Urothelium cell line (cell line): ENCODE measurements around the gene SDF2.
"Not testable (repeated sequence)": the region's sequence is repeated elsewhere in the genome, so short reads cannot be mapped to it uniquely, and the experiment has no call there.

Source experiments
- DNase-seq: peaks from one replicate; pipeline ENCODE4 v3.0.0; 2011; ENCODE audit warnings: low spot score, mixed read lengths
- FAIRE-seq: peaks from 2 replicates; lab custom pipeline; 2011; peaks lifted over from hg19 to GRCh38; lab: Jason Lieb, UNC

SDF2 gene

DNA sequence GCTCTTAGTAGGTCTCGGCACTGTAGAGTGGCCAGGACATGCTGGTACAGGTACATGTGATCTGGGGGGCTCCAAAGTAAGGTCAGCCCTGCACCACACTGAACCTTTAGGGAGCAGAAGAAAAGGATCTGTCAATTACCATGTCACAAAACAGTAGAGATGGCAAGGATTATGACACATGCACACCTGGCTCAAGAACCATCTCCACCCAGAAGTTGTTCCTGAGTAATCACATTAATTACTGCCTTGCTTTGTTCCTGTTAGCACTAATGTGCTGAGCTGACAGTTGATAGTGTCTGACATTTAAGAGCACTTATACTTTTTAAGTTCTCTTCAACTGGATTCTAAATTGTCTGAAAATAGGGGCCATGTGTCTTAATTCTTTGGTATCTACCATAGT, 26.2 kb downstream of the SDF2 start:
- FAIRE-seq (no peak), DNase-seq (no peak)

DNA sequence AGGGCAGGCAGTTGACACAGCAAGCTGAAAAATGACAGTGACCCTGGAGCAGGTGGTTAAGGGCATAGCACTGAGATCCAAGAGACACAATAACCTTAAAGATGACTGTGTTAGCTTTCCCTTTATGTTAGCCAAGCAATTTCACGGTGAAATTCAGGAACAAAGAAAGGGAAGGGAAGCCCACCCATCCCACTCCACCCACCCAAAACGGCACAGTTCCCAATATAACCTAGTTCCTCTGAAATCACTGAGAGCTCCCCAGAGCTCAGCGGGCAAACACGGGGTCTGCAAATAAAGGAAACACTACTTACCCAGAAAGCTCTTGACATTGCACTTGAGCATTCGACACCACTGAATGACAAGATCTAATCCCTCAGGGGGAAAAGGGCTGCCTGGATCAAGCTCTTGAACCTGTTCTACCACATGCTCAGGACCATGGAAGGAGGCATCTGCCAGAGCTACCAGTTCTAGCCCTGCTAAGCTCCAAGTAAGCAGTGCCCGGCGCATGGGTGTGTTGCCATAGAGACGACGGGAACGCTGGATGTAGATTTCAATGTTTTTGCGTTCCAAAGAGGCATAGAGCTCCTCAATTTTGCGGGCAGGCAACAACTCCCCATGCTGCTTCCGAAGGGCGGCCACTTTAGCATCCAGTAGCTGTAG, 27.4 kb downstream of the SDF2 start:
- DNase-seq (no peak), FAIRE-seq (no peak)

DNA sequence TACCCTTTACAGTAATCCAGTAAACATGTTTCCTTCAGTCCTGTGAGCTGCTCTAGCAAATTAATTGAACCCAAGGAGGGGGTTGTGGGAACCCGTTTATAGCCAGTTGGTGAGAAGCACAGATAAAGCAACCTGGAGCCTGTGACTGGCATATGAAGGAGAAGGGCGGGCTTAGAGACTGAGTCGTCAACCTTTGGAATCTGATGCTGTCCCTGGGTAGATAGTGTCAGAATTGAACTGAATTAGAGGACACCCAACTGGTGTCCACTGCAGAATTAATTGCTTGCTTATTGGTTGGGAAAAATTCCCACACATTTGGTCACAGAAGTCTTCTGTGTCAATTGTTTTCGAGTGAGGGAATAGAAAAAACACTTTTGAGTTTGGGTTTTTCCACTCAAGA, 34.9 kb downstream of the SDF2 start:
- FAIRE-seq: no peak
- no peak for DNase-seq

- FAIRE-seq (no peak), DNase-seq (no peak)
These were observed 37.6 kb downstream of the SDF2 start for GRCh38 chr17:28624148-28624547.

- DNase-seq (no peak), FAIRE-seq (no peak)
These were observed 38.0 kb downstream of the SDF2 start for GRCh38 chr17:28623696-28624095.

DNA sequence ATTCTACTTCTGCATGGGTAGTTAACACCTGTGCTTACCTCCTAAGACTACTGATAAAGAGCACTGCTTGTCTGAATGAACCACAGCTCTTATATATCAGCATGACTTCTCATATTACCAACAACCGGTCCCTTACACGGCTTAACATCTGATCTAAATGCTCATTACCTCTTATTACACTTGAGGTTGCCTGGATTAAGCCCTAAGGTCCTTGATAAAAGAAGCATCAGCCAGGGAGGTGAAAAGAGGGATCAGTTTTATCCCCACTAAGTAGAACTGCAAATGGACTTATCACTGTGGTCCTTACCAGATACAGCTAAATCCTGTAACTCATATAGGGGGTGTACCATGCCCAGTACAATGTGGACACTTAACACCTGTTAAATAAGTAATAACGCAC, 39.5 kb downstream of the SDF2 start:
- DNase-seq (no peak), FAIRE-seq (no peak)

- no peak for FAIRE-seq
- DNase-seq: no peak
These were observed 41.7 kb downstream of the SDF2 start for GRCh38 chr17:28620010-28620409.

GRCh38 chr17:28618464-28618863, 43.2 kb downstream of the SDF2 start:
- DNase-seq: no peak
- no peak for FAIRE-seq

DNA sequence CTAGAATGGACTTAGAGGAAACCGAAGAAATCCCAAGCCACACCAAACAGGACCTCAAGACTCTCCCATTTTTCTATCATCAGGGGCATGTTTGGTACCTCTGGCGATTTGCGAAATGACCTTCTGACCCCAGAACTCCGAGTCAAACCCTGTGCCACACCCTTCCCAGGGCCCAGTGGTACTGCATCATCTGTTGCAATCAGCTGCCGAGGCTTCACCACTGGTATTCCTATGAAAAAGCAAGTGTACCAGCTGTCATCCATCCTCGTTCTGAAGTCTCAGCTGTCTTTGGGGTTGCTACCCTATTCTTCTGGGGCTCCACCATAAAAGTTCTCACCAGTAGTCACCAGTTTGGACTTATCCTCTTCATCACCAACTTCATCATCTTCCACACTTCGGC, 45.4 kb downstream of the SDF2 start:
- DNase-seq: no peak

DNA sequence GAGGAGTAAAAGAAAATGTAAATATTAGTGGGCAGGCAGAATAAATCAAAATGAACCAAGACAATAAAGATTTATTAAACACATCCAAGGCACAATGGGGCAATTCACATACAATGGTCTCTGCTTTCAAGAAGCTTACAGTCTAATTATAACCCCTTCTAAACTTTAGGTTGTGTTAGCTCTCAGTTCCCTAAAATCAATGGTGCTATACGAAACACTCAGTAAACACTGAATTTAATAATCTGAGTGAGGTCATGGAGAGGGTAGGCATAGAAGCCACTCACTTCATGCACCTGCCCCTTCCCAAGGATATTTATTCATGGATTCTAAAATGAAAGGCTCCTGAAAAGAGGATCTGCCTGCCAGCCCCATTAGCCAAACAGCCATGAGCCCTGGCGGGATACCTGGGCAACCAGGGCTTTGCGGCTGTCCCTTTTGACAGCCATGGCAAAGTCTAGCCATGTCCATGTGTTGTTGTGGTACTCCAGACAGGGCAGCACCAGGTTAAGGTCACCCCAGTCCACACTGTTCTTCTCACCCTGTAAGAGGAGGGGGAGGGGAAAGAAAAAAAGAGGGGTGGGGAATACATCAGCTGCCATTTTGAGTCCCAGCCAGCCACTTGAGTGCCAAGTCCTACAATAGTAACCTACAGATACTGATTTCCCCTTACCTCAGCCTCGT, 46.3 kb downstream of the SDF2 start:
- FAIRE-seq (no peak), DNase-seq (no peak)

More for the DNA sequence above, 45.4 kb downstream of the SDF2 start:
- no peak for FAIRE-seq

GRCh38 chr17:28613931-28614381, 47.8 kb downstream of the SDF2 start, which contains the start of gene RSKR:
RSKR (minus strand) TSS chr17:28614185; CDS start chr17:28614161, 24 bp downstream.
- no peak for DNase-seq
- no peak for FAIRE-seq

DNA sequence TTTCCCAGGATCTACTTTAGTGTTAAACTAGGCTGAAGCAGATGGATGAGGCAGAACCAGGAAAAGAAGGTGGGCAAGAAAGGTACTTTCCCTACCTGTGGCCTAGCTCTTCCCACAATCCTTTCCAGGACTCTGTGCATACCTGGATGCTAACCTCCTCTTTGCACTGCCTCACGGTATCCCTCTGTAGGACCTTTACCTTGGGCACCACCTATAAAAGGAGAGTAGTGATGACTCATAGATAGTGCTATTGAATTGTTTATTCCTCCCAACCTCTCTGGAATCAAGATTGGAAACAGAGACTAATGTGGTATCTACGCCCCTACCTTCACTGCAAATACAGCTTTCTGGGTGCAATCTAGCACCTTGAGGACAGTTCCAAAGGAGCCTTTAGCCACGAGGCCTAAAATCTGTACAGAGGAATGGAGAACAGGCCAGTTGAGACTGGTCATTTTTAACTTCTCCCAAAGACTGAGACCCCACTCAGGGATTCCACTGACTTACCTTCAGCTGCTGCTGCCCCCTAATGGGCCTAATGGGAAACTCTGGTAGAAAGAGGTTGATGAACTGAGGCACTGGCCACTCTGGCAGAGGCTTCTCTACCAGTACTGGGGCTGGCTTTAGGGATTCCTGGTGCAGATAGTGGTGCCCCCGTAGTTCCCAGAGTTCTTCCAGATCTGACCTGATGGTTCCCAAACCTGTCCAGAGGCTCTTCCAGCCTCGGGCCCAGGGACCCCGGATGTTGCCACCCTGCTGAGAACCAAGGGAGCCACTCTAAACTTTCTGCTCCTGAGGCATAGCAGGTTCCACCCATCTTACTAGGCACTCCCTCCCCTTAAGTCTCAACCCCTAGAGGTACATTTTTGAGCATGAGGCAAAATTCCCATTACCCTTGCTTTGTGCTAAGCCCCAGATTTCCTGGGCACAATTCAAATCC, 48.5 kb downstream of the SDF2 start:
- no peak for FAIRE-seq
- DNase-seq: peak; percentile 47

GRCh38 chr17:28612531-28612930, 49.2 kb downstream of the SDF2 start:
- FAIRE-seq: no peak
- DNase-seq: no peak

- no peak for FAIRE-seq
These were observed 51.3 kb downstream of the SDF2 start for GRCh38 chr17:28610376-28610775.

DNA sequence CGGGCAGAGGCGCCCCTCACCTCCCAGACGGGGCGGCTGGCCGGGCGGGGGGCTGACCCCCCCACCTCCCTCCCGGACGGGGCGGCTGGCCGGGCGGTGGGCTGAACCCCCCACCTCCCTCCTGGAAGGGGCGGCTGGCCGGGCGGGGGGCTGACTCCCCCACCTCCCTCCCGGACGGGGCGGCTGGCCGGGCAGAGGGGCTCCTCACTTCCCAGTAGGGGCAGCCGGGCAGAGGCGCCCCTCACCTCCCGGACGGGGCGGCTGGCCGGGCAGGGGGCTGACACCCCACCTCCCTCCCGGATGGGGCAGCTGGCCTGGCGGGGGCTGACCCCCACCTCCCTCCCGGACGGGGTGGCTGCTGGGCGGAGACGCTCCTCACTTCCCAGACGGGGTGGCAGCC, 57.7 kb downstream of the SDF2 start:
- not testable (repeated sequence) for DNase-seq, FAIRE-seq

More at GRCh38 chr17:28610376-28610775, 51.3 kb downstream of the SDF2 start:
- no peak for DNase-seq

- DNase-seq: peak; percentile 67
- FAIRE-seq: no peak
These were observed 62.2 kb downstream of the SDF2 start for GRCh38 chr17:28599311-28600184.

DNA sequence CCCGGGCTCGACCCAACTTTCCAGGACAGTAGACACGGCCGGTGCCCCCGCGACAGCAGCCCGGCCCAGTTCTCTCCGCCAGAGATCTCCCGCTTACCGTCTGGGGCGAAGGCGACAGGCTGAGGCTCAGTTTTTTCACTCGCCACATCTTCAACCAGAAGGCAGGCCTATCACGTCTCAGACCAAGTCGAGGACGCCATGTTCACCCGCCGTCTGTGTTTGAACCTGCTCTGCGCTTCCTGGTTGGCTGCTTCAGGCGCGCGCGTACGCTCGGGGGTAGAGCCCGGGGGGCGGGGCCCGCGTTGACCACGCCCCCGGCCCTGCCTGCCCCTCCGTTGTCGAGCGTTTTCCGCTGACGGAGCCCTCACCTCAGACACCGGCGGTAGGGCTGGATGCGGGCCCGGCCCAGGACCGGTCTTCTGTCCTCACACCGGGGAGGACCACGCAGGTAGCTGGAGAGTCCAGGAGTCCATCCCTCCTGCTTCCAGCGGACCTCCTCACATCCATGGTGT, 62.9 kb downstream of the SDF2 start, which contains the start of gene SPAG5:
Gene SPAG5, minus strand, starts transcription at position 227 of the 512 bp plus-strand sequence. Its CDS starts 79 bp downstream, at position 148.
- FAIRE-seq: peak; percentile 72
- DNase-seq: peak; percentile 99

DNA sequence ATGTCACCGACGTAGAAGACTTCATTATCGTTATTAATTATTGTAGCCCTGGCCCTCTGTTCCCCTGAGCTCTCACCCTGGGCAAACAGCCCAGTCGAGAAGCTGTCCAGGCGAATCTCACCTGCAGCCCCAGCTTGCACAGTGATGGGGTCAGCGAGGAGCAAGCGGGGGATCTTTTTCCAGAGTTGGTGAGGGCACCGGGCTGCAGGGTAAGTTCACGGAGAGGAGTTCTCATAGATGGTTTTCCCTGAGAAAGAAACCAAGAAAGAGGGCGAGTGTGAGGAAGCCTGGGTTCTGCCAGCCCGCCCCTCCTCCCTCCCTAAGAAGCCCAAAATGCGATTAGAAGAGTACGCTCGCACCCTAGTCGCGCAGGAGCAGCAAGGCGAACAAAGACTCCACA, 63.3 kb downstream of the SDF2 start:
- no peak for FAIRE-seq
- no peak for DNase-seq
